GM13976 (cell line): ENCODE measurements around the gene YJEFN3.

ENCODE experiments used
- DNase-seq: peaks from one replicate; pipeline ENCODE4 v3.0.0; 2012; ENCODE audit warnings: low spot score
- in situ Hi-C: fragments of 300-500 bp; cut with MboI; formaldehyde crosslinking; loops from one replicate; pipeline ENCODE4 v1.12.0; 2022; ENCODE audit warnings: low sequenced_read_pairs, mixed read lengths, inconsistent platforms; ENCODE audit not compliant: unreplicated experiment
- TF ChIP-seq, protein P1 (sequence below): IDR thresholded peaks from 2 replicates; pipeline ENCODE4 v1.5.1; 2012; ENCODE audit warnings: borderline replicate concordance, mild to moderate bottlenecking; ENCODE audit not compliant: insufficient read depth; ENCODE audit errors: extremely low read depth, missing control alignments, control extremely low read depth

The YJEFN3 gene

DNA sequence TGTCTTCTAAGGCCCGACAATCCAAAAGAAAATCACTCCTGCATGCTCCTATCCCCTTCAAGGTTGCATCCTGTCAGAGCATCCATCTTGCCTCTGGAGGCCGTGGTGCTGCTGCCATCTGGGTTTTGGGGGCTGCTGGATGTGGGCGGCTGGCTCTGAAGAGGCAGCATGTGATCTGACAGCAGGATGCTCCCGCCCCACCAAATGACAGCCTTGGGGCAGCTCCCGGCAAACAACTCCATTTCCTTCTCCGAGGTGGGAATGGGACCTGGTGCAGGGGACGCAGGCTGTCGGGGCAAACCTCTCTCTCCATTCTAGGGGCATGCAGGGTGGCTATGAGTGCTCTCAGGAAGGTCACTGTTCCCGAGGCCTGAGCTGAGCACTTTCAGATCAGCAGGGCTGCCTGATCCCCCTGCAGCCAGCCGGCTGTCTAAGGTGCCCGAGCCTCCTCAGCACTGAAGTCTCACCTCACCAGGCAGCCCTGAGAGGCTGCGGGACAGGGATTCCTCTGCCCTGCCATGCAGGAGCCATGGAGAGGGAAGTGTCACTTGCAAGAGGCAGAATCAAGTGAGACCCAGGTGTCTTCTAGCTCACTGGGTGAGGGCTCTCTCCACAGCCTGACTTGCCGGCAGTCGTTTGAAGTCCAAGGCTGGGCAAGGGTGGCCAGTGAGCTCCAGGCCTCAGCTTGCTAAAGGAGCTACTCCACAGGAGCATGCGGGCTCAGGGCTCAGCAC is 42.2 kb upstream of the YJEFN3 start:
- in situ Hi-C loops: loop anchor here (10.0 to 25.0 kb wide), 2 partner anchors 92 to 299 kb away; partner anchors contain the start of genes BORCS8 and RFXANK
- DNase-seq: no peak
- TF ChIP-seq, protein P1, sequence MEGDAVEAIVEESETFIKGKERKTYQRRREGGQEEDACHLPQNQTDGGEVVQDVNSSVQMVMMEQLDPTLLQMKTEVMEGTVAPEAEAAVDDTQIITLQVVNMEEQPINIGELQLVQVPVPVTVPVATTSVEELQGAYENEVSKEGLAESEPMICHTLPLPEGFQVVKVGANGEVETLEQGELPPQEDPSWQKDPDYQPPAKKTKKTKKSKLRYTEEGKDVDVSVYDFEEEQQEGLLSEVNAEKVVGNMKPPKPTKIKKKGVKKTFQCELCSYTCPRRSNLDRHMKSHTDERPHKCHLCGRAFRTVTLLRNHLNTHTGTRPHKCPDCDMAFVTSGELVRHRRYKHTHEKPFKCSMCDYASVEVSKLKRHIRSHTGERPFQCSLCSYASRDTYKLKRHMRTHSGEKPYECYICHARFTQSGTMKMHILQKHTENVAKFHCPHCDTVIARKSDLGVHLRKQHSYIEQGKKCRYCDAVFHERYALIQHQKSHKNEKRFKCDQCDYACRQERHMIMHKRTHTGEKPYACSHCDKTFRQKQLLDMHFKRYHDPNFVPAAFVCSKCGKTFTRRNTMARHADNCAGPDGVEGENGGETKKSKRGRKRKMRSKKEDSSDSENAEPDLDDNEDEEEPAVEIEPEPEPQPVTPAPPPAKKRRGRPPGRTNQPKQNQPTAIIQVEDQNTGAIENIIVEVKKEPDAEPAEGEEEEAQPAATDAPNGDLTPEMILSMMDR: no peak

DNA sequence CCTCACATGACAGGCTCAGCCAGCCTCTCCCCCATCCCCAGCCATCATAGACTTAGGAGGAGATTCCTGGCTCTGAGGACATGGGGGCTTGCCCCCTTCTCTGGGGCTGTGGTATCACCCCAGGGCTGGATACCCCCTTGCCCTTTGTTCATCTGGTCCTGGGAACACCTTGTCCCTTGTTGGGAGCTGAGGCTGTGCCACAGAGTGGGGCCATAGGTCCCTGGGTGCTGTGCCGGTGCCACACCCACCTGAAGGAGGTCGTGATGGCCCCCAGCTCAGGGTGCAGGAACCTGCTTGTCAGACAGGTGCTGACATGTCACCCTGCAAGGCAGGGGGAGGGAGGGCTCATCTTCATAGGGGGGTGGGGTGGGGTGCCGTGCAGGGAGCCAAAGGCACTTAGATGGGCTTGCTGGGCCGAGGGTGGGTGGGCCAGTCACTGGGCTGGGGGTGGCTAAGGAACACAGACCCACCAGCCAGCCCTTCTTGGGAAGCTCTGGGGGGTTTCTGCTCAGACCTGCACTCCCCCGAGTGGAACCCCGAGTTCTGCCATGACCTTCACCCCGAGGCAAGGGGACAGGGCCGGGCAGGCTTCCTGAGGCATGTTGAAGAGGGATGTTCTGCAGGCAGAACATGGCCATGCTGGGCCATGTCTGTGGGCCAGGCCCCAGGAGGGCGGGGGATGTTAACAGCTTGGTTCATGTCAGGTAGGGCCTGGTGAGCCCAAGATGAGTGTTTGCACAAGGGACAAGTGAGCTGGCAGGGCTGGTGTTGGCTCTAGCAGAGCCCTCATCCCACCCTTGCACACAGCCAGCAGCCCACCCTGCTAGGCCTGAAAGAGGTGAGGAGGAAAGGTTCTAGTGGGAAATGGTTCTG is 41.4 kb upstream of the YJEFN3 start:
- in situ Hi-C loops: loop anchor here (10.0 to 25.0 kb wide), 2 partner anchors 93 to 300 kb away; partner anchors contain the start of genes BORCS8 and RFXANK
- TF ChIP-seq, protein P1: no peak
- DNase-seq: no peak

DNA sequence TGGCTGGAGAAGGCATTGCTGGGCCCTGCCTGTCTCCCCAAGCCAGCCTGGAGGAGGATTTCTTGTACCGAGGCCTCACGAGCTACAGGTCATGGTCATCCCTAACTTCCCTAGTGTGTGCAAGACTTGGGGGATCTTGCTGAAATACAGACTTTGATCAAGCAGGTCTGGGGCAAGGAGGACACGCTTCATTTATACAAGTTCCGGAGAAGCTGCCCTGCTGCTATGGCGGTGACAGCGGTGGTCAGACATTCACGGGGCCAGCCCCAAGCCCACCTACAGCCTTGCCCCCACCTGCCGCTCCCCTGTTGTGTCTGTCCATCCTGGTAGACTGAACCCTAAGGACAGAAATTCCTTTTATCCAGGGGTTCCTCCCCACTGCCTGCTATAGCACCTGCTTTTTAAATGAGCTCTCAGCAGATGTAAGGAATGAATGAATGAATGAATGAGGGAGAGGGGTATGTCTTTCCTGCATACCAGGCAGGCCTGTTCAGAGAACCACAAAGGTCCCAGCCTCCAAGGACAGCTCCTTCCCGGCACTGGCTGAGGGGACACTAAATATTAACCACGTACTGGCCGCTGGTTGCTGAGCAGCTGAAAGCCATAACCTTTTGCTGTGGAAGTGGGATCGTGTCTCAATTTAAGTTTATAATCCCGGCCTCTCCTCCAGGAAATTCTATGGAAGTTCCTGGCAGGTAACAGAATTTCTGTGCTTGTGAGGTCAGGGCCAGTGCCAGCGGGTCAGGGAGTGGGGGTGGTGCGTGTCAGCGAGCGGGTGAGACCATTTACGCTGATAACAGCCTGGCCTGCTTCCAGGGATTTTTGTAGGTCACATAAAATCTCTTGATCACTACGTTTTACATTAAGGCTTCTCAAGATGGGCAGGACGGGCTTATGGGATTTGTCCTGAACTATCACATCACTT is 40.5 kb upstream of the YJEFN3 start:
- in situ Hi-C loops: loop anchor here (10.0 to 25.0 kb wide), 2 partner anchors 93 to 301 kb away; partner anchors contain the start of genes BORCS8 and RFXANK
- TF ChIP-seq, protein P1: no peak
- DNase-seq: no peak

- TF ChIP-seq, protein P1: no peak
- peak; percentile 73 for DNase-seq
- in situ Hi-C loops: loop anchor here (10.0 to 25.0 kb wide), 2 partner anchors 94 to 302 kb away; partner anchors contain the start of genes BORCS8 and RFXANK
Observed at GRCh38 chr19:19488875-19489690, 39.6 kb upstream of the YJEFN3 start.

GRCh38 chr19:19489804-19490204 is 38.9 kb upstream of the YJEFN3 start:
- TF ChIP-seq, protein P1: no peak
- DNase-seq: no peak
- in situ Hi-C loops: loop anchor here (5.0 to 25.0 kb wide), 3 partner anchors 95 to 303 kb away; partner anchors contain the start of genes BORCS8 and RFXANK
